HG02884 (cell line): ENCODE measurements around the gene PTGFRN.
"Not testable (repeated sequence)": the region's sequence is repeated elsewhere in the genome, so short reads cannot be mapped to it uniquely, and the experiment has no call there.

Source experiments
- ATAC-seq: cut with Tn5 transposase; IDR thresholded peaks from one replicate; pipeline ENCODE4 v1.9.1; 2021; ENCODE audit warnings: mild to moderate bottlenecking, moderate library complexity; ENCODE audit not compliant: unreplicated experiment

The PTGFRN gene

GRCh38 chr1:116915086-116915661, 5.5 kb downstream of the PTGFRN start:
- ATAC-seq = no peak

GRCh38 chr1:116916002-116916401, 6.3 kb downstream of the PTGFRN start:
- ATAC-seq = no peak

- ATAC-seq = no peak
Measured at GRCh38 chr1:116916533-116917445, 7.1 kb downstream of the PTGFRN start.

GRCh38 chr1:116918714-116919357, 9.1 kb downstream of the PTGFRN start:
- no peak for ATAC-seq

- no peak for ATAC-seq
Measured at GRCh38 chr1:116919802-116920201, 10.1 kb downstream of the PTGFRN start.

- no peak for ATAC-seq
Measured at GRCh38 chr1:116920211-116920610, 10.5 kb downstream of the PTGFRN start.

- ATAC-seq = no peak
Measured at GRCh38 chr1:116921301-116921885, 11.7 kb downstream of the PTGFRN start.

GRCh38 chr1:116921937-116922336, 12.2 kb downstream of the PTGFRN start:
- no peak for ATAC-seq

GRCh38 chr1:116923421-116923820, 13.7 kb downstream of the PTGFRN start:
- no peak for ATAC-seq

GRCh38 chr1:116927049-116927798, 17.5 kb downstream of the PTGFRN start:
- no peak for ATAC-seq

- no peak for ATAC-seq
Measured at GRCh38 chr1:116929961-116930592, 20.4 kb downstream of the PTGFRN start.

- no peak for ATAC-seq
Measured at GRCh38 chr1:116931016-116931918, 21.6 kb downstream of the PTGFRN start.

GRCh38 chr1:116933606-116934515, 24.1 kb downstream of the PTGFRN start:
- ATAC-seq = no peak

- no peak for ATAC-seq
Measured at GRCh38 chr1:116934586-116935207, 25.0 kb downstream of the PTGFRN start.

GRCh38 chr1:116938216-116938615, 28.5 kb downstream of the PTGFRN start:
- no peak for ATAC-seq

GRCh38 chr1:116939780-116940543, 30.2 kb downstream of the PTGFRN start:
- ATAC-seq = not testable (repeated sequence)
